Fibroblast of pulmonary artery (primary cell): ENCODE results near the gene STEAP3.

Source experiments
- DNase-seq: peaks from one replicate; pipeline ENCODE4 v3.0.0-alpha.2; 2010; ENCODE audit warnings: low read depth
- H3K4me3 ChIP-seq: replicated peaks from 2 replicates; pipeline ENCODE4 v1.5.1; 2011; ENCODE audit warnings: low read depth, mild to moderate bottlenecking, control low read depth, low read length, moderate library complexity
- CTCF ChIP-seq: IDR thresholded peaks from 2 replicates; pipeline ENCODE4 v1.5.1; 2011; ENCODE audit warnings: mild to moderate bottlenecking, control low read depth, low read length, inconsistent platforms; ENCODE audit errors: missing control alignments

STEAP3 gene

GRCh38 chr2:119190321-119191111 is 33.1 kb upstream of the STEAP3 start:
- no peak for TF ChIP-seq CTCF
- no peak overlapping the region for H3K4me3 ChIP-seq
- DNase-seq, result no peak

- TF ChIP-seq CTCF, result no peak
- no peak overlapping the region for H3K4me3 ChIP-seq
- no peak for DNase-seq
Observed at GRCh38 chr2:119192893-119193292, 30.7 kb upstream of the STEAP3 start.

GRCh38 chr2:119195001-119195400 is 28.6 kb upstream of the STEAP3 start:
- no peak overlapping the region for H3K4me3 ChIP-seq
- no peak for TF ChIP-seq CTCF
- no peak for DNase-seq

GRCh38 chr2:119195887-119196286 is 27.7 kb upstream of the STEAP3 start:
- no peak for TF ChIP-seq CTCF
- H3K4me3 ChIP-seq, result no peak overlapping the region
- DNase-seq, result no peak

- no peak for TF ChIP-seq CTCF
- no peak overlapping the region for H3K4me3 ChIP-seq
- peak; percentile 21 for DNase-seq
Observed at GRCh38 chr2:119196301-119197125, 27.1 kb upstream of the STEAP3 start.

GRCh38 chr2:119197126-119197405 is 26.6 kb upstream of the STEAP3 start:
- H3K4me3 ChIP-seq, result no peak overlapping the region
- no peak for DNase-seq
- no peak for TF ChIP-seq CTCF
